HG03097 (cell line): Measurements from ENCODE around the gene SLC35F6.
A peak's percentile ranks its signal among the peaks of the same experiment; 100 is the strongest.

Experiments
- ATAC-seq: cut with Tn5 transposase; IDR thresholded peaks from one replicate; pipeline ENCODE4 v1.9.1; 2021; ENCODE audit not compliant: unreplicated experiment, low FRiP score

Gene SLC35F6, protein sequence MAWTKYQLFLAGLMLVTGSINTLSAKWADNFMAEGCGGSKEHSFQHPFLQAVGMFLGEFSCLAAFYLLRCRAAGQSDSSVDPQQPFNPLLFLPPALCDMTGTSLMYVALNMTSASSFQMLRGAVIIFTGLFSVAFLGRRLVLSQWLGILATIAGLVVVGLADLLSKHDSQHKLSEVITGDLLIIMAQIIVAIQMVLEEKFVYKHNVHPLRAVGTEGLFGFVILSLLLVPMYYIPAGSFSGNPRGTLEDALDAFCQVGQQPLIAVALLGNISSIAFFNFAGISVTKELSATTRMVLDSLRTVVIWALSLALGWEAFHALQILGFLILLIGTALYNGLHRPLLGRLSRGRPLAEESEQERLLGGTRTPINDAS

DNA sequence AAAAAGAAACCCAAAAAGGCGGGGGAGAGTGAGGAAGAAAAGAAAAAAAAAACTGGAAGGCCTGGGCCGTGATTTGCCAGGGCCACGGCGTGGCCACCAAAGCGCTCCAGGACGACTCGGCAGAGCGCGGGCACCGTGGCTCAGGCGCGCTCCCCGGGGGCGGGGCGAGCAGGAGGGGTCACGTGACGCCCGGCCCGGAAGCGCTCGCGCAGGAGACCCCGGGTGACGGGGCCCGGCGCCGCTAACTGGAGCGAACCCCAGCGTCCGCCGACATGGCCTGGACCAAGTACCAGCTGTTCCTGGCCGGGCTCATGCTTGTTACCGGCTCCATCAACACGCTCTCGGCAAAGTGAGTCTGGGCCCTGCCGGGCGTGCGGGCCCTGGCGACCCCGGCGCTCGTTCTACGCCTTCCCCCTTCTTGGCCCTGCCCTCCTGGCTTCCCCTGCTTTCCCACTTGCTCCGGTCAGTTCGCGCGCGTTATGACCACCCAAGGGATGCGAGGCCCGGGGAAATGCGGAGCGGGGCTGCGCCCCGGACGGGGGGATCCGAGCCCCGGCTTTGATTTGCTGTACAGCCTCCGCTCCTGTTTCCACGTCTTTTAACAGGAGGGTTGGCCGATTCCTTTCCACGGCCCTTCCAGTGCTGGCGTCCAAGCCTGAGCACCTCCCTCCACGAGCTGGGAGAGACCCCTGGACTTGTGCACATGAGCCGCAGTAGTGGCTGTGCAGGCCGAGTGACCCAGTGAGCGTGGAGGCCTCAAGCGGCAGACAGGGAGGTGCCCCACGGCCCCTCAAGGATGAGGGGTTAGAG is at the start of gene SLC35F6:
Gene SLC35F6 (plus strand): TSS at position 207 of the 810 bp plus-strand sequence. CDS start 66 bp downstream, at position 273.
- peak; percentile 62 for ATAC-seq

DNA sequence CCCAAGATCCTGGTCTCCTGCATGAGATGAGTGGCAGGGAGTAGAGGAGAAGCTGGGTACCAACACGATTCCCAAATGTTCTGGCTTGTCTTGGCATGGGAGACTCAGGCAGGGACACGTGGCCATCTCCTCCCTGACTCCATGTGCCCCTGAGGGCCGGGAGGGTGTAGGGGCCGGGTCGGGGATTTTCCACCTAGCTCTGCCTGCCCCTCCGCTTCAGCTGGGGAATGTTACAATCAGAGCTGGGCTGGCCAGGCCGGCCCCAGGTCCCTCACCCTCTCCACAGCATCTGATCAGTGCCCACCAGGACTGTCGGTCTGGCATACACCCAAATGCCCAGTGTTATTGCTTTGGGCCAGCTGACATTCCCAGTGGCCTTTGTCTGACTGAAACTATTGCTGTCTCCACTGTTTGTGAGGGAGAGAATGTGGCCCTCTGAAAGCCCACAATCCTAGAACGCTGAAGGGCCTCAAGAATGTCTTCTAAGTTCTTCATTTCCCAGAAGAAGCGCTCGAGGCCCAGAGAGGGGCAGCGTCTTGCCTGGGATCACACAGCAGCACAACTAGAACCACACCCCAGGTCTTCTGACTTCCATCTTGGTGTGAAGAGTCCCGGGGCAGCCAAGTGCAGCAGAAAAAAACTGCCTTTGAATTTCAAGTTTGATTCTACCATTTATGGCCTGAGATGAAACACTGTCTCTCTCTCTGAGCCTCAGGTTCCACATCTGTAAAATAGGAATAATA is 48.4 kb upstream of the SLC35F6 start:
- ATAC-seq, result no peak

DNA sequence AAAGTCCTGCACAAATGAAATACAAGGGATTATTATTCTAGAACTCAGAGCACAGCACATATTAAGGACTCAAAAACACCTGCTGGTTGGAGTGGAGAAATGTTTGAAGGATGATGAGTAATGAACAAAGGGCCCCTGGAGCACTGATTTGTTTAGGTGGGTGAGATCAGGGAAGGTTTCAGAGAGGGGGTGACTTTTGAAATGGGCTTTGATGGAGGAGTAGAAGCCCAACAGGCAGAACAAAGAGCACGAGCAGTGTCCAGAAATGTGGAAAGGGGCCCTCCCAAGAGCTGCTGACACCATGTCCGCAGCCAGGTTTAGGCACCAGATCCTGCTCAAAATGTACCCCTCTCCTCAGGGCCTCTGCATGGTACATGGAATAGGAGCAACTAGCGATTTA is 47.7 kb upstream of the SLC35F6 start:
- ATAC-seq, result no peak

DNA sequence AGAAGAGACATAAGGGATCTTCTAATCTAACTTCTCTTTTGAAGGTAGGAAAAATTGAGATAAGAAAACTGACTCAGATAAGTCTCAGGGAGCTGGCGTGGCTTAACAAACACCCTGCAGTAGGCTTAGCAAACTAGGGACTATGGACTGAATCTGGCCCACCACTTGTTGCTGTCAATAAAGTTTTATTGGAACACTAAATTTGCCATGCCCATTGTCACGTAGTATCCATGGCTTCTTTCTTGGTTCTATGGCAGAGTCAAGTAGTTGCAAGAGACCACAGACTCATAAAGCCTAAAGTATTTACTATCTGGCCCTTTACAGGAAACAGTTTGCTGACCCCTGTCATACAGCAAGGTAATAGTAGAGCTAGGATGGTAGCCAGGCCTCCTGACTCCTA is 47.3 kb upstream of the SLC35F6 start:
- ATAC-seq, result no peak

DNA sequence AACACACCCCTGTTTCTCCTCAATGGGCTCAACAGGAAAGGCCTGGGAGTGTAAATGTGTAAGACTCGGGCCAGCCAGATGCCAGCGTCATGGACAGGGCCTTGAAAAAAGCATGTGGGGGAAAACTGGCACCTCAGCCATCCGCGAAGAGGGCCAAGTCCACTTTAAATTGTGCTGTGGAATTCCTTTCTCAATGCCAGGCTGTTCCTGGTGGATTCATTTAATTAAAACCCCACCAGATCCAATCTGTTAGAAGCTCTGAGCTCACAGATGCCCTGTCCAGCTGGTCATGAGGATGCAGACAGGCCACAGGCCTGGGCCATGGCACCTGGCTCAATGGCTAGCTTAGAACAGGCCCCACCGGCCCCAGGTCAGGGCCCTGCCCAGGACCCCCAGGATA is 46.7 kb upstream of the SLC35F6 start:
- no peak for ATAC-seq

DNA sequence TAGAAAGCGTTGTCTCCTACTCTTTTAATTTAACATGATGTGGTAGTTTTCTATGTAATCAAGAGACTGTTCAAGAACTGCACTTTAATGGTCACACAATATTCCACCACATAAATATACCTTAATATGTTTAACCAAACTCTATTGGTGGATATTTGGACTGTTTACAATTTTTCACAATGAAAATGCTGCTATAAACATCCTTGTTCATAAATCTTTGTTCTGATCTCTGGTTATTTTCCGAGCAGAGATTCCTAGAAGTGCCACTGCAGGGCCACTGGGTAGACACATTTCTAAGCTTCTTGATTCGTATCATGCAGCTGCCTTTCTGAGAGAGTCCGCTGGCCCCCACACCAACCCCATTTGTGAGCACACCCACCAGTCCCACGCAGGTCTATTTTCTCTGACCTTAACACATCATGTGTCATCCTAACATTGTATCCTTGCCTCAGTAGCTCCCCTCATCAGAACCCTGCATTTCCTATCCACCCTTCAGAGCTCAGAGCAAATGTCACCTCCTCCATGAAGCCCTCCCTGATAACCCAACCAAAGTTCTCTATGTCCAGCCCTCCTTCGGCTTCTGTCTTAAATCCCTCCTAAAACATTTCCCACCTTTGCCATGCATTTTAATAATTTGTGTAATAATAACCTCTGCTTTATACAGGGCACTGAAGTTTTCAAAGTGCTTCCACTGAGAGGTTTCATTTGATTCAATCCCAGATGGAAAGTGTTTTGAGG is 45.0 kb upstream of the SLC35F6 start:
- ATAC-seq, result no peak

DNA sequence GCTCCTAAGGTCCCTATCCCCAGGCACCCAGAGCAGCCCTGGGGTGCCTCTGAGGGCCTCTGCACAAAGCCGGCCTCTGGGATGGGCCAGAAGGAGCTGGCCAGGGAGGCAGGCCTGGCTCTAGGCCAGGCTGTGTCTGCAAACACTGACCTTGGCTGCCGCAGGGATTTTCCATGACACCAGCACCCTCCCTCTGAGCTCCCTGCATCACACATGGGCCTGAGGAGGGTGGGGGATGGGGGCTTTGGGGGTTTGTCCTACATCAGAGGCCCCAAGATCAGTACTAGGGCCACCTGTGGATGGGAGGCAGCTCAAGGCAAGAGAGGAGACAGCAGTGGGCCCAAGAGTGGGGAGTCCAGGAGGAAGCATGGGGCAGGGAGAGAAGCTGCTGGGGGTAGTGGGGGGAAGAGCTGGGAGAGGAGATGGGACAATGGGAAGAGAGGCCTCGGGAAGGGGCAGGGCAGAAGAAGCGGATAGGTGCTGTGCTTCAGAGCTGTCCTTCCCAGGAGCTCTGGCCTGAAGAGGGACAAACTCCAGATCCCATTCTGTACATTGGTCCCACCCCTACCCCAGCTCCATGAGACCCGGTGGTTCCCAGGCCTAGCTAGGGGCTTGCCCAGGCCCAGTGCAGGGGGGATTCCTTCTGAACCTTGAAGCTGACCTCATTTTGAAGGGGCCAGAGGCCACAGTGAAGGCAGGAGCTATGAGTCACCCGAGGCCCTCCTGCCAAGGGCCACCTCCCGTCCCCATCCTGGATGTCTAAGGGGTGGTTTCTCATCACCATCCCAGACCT is 43.6 kb upstream of the SLC35F6 start:
- ATAC-seq, result no peak

DNA sequence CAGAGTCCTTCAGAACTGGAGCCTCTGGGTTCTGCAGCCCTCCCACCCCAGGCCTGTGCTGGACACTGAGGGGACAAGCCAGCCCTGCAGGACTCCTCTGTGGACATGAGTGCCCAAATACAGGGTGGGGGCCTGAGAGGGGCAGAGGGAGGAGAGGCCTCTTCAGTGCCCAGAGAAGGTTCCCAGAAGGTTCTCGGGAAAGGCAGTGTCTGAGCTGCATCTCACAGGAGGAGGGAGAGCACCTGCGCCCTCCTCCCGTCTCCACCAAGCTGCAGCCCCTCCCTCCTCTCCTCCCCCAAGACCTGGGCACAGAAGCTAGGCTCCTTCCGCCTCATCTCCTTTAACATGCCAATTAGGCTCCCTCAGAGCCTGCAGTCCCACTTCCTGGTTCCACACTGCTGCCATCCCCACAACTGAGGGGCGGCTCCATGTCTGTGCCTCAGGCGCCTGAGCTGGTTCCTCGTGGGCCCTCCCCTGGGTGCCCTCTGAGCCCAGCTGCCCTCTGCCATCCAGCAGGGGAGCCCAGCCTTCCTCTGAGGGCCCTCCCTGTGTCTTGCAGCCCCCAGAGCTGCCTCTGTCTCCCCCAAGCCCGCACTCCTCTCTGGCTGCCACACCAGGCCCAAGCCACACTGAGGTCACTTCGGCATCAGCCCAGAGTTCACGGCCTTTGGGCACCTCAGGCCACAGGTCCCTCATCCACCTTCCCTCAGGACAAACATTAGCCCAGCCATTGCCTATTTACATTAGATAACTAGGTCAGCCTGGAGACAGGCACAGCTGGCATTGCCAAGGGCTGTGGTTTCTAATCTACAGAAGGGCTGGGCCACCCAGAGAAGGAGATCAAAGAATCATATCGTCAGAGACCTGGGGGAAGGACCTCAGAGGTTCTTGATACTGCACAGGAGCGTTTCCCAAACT is 42.7 kb upstream of the SLC35F6 start:
- ATAC-seq, result no peak

DNA sequence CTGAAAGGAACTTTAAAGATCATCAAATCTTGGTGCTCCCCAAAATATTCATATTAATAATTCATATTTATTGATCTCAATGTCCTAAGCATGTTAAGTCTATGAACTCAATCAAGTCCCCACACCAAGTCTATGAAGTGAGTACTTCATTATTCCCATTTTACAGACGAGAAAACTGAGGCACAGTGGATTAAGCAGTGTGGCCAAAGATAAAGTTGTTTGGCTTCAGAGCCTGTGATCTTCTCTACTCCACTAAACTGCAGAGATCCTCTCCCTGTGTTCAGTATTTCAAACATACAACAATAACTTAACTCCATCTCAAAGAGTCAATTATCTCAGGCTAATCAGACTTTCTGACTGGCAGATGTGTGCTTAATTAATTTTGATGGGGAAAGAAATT is 41.8 kb upstream of the SLC35F6 start:
- no peak for ATAC-seq

DNA sequence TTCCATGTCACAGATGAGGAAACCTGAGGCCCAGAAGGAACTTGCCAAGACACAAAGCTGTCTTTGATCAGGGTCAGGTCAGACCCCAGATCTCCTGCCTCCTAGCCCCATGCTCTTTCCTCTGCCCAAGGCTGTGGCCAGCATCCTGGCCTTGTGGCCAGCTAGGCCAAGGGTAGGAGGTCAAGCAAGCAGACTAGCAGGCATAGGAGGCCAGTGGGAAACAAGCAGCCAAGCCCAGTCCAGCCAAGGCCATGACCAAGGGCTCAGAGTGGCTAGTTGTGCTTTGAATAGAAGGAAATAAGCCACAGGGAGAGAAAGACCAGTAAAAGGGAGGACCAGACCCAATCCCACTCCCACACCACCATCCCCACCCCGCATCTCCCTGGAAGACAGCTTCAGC is 41.2 kb upstream of the SLC35F6 start:
- no peak for ATAC-seq

DNA sequence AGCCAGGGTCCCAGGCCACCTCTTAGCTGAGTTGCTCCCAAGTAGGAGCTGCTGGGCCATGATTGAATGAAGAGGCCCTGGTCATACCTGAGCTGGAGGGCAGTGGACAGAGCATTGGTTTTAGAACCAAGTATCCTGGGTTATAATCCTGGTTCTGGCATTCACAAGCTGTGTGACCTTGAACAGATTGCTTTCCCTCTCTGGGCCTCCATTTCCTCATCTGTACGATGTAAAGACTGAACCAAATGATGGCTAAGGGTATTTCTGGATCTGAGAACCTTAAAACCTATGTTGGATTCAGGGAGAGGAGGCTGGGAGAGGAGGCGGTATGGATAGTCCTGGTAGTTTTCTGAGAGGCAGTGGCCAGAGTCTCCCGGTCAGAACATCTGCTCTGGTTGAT is 40.6 kb upstream of the SLC35F6 start:
- no peak for ATAC-seq

DNA sequence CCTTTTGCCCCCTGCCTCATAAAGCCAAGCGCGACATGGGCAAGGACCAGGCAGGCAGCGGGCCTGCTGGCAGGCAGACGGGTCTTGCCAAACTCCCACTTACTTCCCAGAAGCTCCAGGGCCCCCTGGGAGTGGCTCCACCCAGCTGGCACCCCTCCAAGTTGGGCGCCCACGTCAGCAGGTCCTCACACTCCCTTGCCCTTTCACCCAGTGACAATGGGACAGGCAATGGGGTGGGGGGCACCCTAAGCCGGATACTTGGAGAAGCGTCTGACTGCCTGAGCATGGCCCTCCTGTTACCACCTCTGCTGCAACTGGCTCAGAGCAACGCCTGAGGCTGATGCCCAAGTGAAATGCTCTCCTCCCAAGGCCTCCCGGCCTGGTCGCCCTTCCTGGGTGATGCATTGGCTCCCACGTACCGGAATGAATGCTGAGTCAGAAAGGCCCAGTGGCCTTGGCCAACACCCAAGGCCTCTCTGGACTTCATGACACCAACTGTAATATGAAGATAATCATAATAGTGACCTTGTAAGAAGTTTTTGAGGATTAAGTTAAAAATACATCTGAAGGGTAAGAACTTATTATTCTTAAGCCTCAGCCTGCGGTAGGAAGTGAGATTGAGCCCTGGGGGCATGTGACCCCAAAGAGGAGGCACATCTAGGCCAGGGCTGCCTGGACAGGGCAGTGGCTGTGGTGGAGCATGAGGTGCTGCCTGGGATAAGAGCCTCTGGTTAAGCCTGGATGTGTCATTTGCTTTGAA is 39.9 kb upstream of the SLC35F6 start:
- no peak for ATAC-seq

DNA sequence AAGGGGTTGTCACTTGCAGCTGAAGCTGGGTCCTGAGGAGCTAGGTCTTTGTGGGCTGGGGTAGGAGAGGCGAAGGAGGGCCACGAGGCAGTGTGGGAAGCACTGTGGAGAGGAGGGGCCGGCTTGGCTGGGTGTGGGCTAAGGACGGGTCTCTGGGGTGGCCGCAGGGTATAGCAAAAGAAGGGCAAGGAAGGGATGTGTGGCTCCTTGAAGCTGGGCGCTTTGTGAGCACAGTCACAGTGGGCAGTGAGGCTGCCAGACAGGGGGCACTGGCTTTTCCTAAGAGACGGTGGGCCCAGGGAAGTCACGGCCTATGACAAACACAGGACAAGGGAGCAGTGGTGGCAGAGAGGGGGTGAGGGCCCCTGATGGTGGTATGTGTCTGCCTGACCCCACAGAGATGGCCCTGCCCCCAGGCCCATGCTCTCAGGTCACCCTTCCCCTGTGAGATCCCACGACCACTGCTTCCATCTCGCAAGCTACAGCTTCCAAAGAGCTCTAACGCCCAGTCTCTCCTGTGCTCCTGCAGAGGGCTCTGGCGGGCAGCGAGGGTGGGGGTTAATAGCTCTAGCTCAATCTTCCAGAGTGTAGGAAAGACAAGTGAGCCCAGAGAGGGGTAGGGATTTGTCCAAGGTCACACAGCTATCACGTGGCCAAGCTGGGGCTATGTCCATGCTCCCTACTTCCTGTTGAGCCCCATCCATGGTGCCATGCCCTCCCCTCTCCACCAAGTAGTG is 39.1 kb upstream of the SLC35F6 start:
- ATAC-seq, result no peak

DNA sequence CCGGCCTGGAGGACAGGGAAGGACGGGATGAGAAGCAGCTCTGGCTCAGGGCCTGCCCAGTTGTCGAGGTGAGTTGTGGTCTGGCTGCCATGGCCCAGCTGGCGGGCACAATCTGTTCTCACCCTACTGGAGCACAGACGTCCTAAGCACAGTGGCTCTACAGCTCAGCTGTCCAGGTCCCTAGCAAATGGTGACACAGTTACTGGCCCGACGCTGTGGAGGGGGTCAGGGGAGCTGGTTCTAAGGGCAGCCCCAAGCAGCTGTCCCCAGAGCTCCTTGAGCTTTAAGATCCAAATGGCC is 38.6 kb upstream of the SLC35F6 start:
- no peak for ATAC-seq

DNA sequence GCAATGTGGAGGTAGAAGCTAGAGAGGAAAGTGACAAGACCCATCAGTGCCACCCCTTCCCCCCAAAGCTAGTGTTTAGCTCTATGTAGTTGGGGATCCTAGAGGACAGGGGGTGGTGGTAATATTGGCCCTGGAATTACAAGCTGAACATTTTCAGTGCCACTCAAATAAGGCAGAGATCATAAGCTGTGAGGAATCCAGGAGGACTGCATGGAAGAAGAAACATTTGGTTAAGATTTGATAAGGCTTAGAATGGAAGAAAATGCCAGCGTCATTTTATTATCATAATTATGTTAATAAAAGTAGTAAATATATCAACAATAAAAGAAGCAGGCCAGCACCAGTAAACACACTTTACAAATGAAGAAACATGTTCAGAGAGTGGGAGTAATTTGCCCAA is 37.9 kb upstream of the SLC35F6 start:
- no peak for ATAC-seq

DNA sequence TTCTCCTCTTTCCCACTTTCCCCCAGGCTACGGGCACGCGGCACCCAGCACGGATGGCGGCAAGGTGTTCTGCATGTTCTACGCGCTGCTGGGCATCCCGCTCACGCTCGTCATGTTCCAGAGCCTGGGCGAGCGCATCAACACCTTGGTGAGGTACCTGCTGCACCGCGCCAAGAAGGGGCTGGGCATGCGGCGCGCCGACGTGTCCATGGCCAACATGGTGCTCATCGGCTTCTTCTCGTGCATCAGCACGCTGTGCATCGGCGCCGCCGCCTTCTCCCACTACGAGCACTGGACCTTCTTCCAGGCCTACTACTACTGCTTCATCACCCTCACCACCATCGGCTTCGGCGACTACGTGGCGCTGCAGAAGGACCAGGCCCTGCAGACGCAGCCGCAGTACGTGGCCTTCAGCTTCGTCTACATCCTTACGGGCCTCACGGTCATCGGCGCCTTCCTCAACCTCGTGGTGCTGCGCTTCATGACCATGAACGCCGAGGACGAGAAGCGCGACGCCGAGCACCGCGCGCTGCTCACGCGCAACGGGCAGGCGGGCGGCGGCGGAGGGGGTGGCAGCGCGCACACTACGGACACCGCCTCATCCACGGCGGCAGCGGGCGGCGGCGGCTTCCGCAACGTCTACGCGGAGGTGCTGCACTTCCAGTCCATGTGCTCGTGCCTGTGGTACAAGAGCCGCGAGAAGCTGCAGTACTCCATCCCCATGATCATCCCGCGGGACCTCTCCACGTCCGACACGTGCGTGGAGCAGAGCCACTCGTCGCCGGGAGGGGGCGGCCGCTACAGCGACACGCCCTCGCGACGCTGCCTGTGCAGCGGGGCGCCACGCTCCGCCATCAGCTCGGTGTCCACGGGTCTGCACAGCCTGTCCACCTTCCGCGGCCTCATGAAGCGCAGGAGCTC is 36.2 kb upstream of the SLC35F6 start:
- no peak for ATAC-seq

DNA sequence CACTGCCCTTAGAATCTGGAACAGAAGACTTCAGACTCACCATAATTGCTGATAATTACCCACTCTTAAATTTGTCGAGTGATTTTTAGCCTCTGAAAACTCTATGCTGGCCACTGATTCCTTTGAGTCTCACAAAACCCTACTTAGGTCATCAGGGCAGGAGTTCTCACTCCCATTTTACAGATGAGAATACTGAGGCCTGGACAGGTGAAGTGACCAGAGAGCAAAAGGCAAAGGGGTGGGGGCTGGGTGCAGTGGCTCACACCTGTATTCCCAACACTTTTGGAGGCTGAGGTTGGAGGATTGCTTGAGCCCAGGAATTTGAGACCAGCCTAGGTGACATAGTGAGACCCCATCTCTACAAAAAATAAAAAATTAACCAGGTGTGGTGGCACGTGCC is 34.8 kb upstream of the SLC35F6 start:
- ATAC-seq, result no peak
